ENCODE measurements around the gene ATP5ME.
A peak's percentile ranks its signal among the peaks of the same experiment; 100 is the strongest.
"Not testable (repeated sequence)": the region's sequence is repeated elsewhere in the genome, so short reads cannot be mapped to it uniquely, and the experiment has no call there.

ATP5ME gene

GRCh38 chr4:683247-683897, 9.3 kb upstream of the ATP5ME start:
- no peak for DNase-seq

- DNase-seq, result no peak
These were observed 8.6 kb upstream of the ATP5ME start for GRCh38 chr4:682490-683172.

GRCh38 chr4:681736-682451, 7.8 kb upstream of the ATP5ME start:
- DNase-seq, result peak; percentile 47

- DNase-seq, result peak; percentile 25
These were observed 7.0 kb upstream of the ATP5ME start for GRCh38 chr4:680928-681645.

- no peak for DNase-seq
These were observed 6.5 kb upstream of the ATP5ME start for GRCh38 chr4:680551-680927.

GRCh38 chr4:680091-680490, 6.0 kb upstream of the ATP5ME start:
- DNase-seq, result no peak

GRCh38 chr4:679629-680028, 5.6 kb upstream of the ATP5ME start:
- no peak for DNase-seq

GRCh38 chr4:679104-679481, 5.0 kb upstream of the ATP5ME start:
- no peak for DNase-seq

- DNase-seq, result no peak
These were observed 4.4 kb upstream of the ATP5ME start for GRCh38 chr4:678331-679103.

- no peak for DNase-seq
These were observed 3.6 kb upstream of the ATP5ME start for GRCh38 chr4:677431-678293.

GRCh38 chr4:676871-677235, 2.8 kb upstream of the ATP5ME start:
- no peak for DNase-seq

- DNase-seq, result no peak
These were observed 2.1 kb upstream of the ATP5ME start for GRCh38 chr4:675980-676870.

GRCh38 chr4:675036-675882, 1.2 kb upstream of the ATP5ME start:
- DNase-seq, result no peak

- DNase-seq, result no peak
These were observed 556 bp downstream of the ATP5ME start for GRCh38 chr4:673349-674091.

- DNase-seq, result no peak
These were observed 2.3 kb downstream of the ATP5ME start for GRCh38 chr4:671769-672168.

GRCh38 chr4:669806-670559, 4.1 kb downstream of the ATP5ME start:
- not testable (repeated sequence) for DNase-seq

- not testable (repeated sequence) for DNase-seq
These were observed 5.9 kb downstream of the ATP5ME start for GRCh38 chr4:668219-668618.

GRCh38 chr4:667545-667925, 6.5 kb downstream of the ATP5ME start:
- DNase-seq, result no peak
